Midbrain (tissue), 1 donor: ENCODE data around the gene ASB7.
"Not testable (repeated sequence)": the region's sequence is repeated elsewhere in the genome, so short reads cannot be mapped to it uniquely, and the experiment has no call there.

Experiments
- DNase-seq: peaks from one replicate; lab custom pipeline; 2025; lab: John Stamatoyannopoulos, UW

ASB7 gene

DNA sequence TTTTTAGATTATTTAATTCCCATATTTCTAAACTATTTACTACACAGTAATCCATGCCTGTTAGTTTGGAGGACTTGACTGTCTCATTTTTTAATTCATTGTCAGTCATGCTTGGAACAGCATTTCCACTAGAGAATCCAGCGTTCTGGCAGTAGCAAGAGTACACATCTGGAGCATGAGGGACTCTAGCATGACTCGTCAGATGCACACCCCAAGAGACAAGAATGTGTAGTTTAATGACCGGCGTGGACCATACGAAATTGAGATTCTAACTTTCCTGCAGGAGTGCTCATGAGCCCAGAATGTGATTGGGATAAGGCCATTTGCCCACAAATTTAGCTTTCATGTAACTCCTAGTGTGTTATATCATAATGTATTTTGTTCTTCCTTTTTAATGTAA, 48.9 kb downstream of the ASB7 start:
- DNase-seq = no peak

DNA sequence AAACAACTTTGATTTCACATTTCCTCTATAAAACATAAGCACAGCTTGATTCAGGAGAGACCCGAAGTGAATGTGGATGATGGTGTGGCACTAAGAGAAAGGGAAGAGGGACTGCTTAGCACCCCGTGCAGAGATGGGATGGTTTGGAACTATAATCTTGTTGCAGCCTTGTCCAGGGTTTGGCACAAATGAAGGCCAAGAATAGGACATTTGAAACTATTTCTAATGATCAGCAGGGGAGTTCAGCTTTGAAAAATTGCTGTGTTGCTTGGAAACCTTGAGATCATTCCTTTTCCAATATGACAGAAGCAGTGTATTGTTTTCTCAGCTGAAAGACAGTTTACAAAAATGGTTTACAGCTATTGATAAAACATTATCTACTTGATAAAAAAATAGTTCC, 49.7 kb downstream of the ASB7 start:
- no peak for DNase-seq

DNA sequence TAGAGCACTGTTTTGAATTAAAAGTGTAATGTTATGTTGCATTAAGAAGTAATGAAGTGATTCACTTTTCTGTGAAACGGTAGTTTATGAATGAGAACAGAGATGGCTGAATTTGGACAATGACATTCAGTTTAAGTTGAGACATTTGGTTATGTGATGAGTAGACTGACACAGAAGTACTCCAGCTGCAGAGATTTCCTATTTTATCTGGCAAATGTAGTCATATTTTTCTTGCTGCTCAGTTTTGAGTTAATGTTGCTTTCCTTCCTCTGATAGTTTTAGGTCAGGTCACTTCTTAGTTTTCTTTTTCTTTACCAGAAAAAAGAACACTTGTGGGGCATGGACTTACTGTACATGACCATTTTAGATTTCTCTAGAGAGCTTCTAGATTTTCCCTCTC, 51.2 kb downstream of the ASB7 start:
- no peak for DNase-seq

DNA sequence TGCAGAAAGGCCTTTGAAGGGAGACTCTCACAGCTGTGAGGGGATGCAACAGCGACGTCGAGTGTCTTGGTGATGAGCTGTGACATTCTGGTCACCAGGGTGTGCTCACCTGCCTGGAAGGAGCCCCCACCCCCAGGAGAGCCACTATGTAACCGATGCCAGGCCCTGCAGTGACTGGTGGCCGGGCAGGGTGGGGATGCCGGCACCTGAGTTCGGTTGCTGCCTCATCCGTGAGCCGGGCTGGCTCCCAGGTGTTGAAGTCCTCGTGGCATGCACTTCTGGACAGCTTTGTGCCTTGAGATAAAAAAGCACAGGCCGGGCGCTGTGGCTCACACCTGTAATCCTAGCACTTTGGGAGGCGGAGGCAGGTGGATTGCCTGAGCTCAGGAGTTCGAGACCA, 56.5 kb downstream of the ASB7 start:
- no peak for DNase-seq

DNA sequence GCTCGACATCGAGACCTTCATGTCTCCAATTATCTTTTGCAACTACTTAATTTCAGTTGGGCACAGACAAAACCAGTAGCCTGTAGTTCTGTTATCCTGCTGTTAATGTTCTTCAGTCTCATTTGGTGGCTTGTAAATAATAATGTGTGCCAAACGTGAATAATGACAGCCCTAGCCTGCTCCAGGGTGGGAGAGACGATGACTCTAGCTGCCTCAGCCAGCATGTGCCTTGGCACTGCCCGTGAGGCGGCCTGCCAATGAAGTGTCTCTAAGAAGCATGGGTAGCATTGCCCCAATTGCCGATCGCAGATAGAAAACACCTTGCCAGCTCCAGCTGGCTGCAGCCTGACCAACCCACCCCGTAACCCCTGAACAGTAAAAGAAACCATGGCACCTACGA, 58.8 kb downstream of the ASB7 start:
- no peak for DNase-seq

DNA sequence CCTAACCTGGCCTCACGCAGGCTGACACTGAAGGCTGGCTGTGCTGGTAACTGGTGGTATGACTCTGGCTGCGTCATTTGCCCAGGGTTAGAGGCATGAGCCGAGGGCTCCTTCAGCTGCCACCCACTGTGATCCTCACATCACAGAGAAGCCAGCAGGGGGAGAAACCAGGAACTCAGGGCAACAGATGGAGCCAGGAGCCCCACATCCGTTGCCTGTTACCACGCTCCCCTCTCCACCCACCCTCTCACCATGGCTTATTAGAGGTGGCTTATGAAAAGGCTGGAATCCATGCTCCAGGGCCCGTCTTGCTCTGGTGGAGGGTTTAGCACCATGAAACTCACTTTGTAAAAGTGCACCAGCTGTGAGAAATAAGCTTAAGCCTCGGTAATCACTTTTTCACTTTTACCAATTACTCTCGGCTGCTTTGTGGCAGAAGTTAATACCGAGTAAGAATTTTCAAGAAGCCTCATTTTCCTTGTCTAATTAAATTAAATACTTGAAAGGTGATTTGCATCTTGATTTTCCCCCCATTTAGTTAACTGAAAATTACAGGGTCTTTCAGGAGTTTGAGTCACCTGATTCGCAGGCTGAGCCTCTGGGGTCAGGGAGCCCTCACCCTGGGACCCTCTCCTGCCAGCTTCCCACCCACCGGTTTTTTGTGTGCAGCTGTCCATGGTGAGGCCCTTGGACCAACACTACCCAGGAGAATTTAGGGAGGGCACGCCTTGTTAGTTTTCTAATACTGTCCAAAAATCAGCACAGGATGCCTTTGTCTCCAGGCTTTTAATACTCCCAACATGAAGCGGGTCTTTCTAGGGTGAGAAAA, 60.9 kb downstream of the ASB7 start:
- no peak for DNase-seq

DNA sequence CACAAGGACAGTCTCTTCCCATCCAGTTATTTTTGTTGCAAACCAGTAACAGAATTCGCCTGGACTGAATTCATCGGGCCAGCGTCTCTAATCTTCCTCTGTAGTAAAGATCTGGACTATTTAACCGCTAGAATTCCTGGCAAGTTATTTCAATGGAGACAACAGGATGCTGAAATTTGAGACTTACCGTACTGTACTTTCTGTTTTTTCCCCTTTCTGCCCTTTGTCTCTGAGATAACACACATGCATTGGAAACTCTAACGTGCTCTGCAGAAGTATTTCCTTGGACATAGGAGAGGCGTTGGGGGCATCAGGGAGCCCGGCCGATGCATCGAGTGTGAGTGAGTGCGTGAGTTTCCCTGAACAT, 61.5 kb downstream of the ASB7 start:
- DNase-seq = no peak

DNA sequence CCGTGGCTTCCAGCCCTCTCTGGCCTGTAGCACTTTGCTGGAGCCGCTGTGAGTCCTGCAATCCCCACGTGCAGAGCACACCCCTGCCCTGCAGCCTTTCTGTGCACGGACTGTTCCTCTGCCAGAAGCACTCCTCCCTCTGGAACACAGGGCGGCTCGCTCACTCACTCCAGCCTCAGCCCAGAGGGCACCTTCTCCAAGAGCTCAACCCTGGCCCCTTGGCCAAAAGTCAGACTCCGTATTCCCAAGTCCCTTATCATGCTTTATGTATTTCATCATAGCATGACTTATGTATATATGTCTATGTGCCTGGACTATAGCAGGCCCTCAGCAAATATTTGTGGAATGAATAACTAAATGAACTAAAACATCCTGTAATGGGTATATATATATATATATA, 63.2 kb downstream of the ASB7 start:
- DNase-seq = no peak

DNA sequence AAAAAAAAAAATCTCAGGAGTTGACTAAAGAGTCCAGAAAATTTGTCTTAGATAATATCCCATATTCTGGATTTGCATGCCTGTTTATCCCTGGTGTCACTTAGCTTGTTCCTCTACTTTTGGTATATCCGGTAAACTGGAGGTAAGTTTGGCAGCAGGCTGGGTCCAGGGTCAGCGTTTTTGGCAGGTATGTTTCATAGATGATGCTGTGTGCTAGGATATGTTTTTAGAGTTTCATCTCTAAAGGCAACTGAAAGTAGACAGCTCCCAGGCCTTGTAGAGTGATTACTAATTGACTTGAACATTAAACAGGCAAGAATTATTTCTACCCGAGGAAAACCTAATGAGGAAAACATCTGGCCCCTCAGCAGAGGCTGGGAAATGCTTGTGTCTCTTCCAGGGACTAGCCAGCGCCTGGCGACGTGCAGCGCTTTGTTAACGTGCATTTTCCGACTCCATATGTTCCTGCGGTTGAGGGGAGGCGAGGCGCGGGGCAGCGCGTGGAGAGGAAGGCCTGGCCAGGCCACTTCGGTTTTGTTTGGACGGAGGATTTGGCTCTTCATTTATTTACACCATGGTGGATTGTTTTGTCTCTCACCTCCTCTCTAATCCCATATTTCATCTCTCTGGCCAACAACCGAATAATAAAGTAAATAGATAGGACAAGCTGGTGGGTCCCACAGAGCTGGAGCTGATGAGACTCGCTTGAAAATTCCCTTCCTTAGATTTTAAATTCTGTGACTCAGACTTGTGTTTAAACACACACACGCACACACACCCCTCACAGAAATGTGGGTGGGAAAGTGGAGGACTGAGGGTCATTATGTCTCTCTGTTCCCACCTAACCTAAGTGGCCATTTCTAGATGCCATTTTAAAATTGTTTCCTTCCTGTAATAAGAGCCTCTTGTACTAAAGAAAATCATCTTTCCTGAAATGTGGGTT, 65.3 kb downstream of the ASB7 start:
- DNase-seq = no peak

DNA sequence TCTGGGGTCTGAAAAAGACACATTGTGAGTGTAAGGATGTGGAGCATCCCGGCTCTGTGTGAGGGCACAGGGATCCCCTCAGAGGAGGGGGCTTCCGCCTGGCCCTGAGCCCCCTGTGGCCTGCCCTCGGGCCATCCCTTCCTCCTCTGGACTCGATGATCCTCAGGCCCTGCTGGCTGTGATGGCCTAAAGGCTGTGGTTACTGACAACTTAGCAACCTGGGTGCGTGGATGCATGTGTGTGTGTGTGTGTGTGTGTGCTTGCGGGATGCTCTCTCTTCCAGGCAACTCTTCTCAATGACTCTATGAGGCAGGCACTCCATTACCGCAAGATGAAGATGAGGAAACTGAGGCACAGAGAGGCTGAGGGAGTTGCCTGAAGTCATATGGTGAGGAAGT, 66.0 kb downstream of the ASB7 start:
- DNase-seq = no peak

DNA sequence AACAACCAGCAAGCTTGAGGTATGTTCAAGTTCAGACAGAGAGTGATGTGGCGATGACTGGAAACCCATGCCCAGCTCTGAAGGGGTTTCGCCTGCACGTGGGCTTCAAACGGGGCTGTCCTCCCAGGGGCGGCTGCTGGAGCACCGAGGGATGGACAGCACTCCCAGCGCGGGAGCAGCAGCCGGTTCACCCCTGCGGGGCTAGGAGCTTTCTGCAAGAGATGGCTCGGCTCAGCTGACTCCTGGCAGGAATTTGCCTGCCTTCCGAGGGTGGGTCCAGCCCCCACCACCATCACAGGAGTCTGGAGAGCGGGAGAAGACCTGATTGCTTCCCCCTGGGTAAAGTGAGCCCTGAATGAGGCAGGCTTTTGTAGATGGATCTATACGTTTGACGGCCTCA, 66.9 kb downstream of the ASB7 start:
- no peak for DNase-seq

DNA sequence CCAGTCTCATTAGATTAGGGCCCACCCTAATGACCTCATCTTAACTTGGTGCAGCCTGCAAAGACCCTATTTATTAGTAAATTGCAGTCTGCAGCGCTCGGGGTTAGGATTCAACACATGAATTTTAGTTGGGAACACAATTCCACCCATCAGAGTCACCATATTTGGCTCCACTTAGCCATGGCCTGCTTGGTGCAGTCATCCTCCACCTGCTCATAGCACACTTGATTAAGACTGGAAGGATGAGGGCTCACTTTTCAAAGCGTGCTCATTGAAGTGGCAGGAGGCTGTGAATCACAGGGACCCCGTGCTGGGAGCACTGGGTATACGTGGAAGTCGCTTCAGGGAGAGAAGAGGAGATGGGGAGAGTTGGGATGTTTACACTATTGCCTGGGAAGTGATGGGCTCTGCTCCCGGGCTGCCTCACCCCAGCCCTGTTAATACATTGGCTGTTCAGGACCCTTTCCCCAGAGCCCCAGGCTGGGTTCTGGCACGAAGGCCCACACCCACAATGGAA, 68.2 kb downstream of the ASB7 start:
- no peak for DNase-seq

DNA sequence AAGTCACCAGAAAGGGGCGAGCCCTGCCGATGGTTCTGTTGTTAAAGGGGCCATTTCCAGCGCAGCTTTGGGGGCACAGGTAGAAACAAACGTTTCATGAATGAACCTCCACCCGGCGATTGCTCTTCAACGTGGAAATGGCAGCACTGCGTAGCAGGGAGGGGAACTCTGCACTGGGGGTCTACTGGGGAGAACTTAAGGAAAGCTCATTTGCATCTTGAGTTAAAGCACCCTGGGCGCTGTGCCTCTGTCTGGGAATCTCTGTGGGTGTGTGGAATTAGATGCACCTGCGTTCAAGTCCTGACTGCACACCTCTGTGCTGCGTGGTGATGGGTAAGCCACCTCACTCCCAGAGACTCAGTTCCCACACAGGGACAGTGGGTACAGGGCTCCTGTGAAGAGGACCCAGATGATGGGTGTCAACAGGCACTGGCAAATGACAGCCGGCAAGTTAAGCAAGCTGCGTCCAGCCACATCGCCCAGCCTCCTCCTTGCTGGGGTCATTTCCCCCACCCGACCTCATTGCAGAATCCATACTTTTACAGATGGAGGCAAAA, 68.8 kb downstream of the ASB7 start:
- no peak for DNase-seq

DNA sequence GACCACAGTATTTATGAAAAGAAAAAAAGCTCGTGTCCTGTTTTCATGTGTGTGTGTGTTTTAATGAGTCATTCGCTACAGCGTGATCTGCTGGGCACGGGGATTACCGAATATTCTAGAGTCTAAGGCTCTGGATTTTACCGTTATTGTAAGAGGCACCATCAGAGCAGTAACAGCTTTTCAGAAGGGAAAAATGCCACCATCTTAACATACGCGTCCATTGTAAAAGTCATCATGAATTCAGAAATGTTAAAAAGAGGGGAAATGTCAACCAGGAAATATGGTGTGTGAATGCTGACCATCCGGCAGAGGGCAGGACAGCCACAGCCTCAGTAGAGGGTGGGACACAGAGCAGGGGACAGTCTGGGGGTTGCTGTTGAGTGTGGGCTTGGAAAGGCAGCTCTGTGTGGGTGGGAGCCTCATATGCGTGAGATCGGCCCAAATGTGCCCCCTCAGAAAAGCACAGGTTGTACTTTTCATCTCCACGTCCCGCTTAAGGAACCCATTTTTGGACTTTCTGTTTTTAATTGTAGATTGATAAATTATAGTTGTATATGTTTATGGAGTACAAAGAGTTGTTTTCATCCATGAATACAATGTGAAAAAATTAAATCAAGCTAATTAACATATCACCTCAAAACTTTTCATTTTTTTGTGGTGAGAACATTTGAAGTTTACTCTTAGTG, 69.6 kb downstream of the ASB7 start:
- no peak for DNase-seq

DNA sequence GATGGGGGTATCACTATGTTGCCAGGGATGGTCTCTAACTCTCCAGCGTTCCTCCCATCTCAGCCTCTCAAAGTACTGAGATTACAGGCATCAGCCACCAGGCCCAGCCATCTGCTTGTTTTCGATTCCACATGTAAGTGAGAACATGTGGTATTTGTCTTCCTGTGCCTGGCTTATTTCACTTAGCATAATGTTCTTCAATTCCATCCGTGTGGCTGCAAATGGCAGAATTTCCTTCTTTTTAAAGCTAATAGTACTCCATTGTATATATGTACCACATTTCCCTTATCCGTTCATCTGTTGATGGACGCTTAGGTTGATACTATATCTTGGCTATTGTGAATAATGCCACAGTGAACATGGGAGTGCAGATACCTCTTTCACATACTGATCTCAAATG, 70.6 kb downstream of the ASB7 start:
- no peak for DNase-seq

DNA sequence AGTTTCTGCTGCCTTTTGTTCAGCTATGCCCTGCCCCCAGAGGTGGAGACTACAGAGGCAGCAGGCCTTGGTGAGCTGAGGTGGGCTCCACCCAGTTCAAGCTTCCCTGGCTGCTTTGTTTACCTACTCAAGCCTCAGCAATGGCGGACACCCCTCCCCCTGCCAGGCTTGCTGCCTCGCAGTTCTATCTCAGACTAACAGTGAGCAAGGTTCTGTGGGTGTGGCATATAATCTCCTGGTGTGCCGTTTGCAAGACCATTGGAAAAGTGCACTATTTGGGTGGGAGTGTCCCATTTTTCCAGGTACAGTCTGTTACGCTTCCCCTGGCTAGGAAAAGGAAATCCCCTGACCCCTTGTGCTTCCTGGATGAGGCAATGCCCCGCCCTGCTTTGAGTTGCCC, 76.8 kb downstream of the ASB7 start:
- not testable (repeated sequence) for DNase-seq

DNA sequence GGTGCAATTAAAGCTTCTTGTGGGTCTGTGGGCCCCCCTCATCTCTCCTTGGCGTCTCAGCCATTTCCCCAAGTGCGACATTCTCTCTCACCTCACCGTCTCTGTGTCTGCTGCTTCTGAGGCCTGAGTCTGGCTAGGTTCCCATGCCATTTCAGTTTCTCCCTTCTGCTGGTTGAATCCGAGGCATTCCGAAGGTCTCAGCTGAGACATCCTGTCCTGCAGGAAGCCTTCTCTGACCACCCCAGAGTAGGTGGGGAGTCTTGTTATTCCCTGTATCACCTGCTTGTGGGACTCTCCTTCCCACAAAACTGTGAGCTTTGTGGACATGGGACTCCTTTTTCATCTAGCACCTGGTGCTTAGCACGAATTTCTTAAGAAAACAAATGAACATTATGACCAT, 78.3 kb downstream of the ASB7 start:
- DNase-seq = no peak

DNA sequence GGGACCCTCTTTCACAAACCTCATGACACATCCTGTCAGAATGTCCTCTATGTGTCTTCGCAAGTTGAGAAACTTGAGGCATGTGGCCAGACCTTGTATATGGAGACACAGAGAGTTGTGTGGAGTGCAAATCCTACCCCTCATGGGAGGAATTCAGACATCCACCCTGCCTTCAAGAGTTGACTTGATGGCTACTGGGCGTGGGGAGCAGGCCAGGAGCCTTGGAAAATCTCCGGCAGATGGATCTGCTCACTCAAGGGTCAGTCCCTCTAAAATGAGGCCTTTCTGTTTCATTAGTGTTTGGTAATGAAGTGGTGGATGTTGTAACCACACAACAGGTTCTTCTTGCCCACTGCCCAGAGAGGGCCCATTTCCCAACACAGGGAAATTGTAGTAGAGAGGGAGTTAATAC, 79.0 kb downstream of the ASB7 start:
- DNase-seq = no peak

DNA sequence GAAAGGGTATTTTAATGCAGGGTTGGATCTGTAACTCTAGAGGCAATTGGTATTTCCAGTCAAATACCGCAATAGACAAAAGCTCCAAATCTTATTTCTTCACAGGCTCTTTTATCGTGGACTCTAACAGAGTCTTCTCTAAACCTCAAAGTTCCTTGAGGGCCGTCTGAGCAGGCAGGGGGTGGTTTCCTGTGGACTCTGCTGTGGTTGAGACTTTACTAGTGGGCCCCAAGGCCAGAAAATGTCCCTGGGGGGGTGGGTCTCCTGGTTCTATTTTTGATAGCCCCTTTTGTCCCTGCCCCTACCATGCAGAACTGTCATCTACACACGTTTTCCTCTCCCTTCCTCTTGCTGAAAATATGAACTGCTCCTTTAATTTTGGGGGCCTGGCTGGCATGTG, 80.1 kb downstream of the ASB7 start:
- no peak for DNase-seq

DNA sequence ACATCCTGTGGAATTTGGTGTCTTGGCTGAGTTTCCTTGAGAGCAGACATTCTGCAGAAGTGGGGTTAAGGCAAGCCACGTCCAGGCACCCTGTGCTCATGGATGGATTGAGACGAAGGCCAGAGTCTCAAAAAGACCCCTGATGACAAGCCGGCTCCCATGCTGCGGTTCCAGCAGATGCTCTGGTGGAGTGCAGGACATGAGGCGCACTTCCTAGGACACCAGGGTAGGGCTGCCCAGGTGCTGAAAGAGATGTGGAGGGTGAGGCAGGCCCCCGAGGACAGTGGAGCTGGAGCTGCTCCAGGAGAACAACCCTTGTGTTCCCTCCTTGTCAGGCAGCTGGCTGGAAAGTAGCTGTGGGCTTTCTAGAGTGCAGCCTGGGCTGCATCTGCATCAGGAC, 81.0 kb downstream of the ASB7 start:
- no peak for DNase-seq

DNA sequence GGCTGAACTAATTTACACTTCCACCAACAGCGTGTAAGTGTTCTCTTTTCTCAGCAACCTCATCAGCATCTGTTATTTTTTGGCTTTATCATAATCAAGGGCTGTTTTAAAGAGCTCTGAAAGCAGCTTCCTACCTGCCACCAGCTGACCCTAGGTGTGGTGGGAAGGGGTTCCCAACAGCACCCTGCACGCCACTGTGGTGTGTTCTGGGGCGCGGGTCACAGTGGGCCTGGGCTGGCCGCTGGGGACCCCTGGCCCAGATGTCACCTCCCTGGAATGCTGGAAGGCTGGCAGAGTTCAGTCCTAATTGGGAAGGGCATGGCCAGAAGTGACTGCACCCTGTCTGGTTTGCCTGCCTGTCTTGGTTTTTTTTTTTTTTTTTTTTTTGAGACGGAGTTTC, 82.2 kb downstream of the ASB7 start:
- no peak for DNase-seq
